GM21786 (cell line): ENCODE measurements around the gene SBK3.

Experiments
- ATAC-seq: cut with Tn5 transposase; IDR thresholded peaks from one replicate; pipeline ENCODE4 v1.9.1; 2021; ENCODE audit not compliant: unreplicated experiment

SBK3 gene

GRCh38 chr19:55491546-55492360 lies 53.6 kb downstream of the SBK3 start:
- ATAC-seq = no peak
